ENCODE results near the gene MAS1.

DNA sequence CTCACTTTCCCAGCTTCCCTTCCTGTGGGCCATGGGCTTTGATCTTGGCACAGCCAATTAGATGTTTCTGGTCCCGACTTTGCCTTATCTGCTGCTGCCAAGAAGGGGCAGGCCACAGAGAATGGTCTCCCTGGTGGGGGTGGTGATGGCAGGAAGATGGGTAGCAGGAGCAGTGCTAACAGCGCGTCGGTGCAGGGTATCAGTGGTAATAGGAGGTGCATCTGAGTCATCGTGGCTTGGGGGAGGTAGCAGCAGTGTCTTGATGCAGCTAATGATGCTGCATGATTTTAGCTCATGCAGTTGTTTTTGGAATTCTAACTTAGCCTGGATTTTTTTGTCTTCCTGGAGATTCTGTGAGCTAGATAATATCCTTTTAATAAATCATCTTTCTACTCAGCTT, 18.9 kb upstream of the MAS1 start:
- TF ChIP-seq POLR2A (IDR thresholded peaks at IDR 0.05; ENCODE audit: low read length) (no peak), GATA1 (IDR thresholded peaks at IDR 0.05; ENCODE audit: low read depth, low read length) (no peak)

Data from erythroblast (primary cell).